C4-2B (cell line): ENCODE measurements around the gene NPIPB2.
"Not testable (repeated sequence)": the region's sequence is repeated elsewhere in the genome, so short reads cannot be mapped to it uniquely, and the experiment has no call there.

ENCODE experiments used
- CTCF ChIP-seq: fragments of 450-650 bp; conservative IDR thresholded peaks from 2 replicates; pipeline ENCODE4 v1.5.1; 2017; ENCODE audit warnings: mild to moderate bottlenecking
- ZFX ChIP-seq: fragments of 450-650 bp; IDR thresholded peaks from 2 replicates; pipeline ENCODE4 v1.6.1; 2017

GRCh38 chr16:11927350-11927749 is 14.5 kb downstream of the NPIPB2 start:
- not testable (repeated sequence) for TF ChIP-seq CTCF, ZFX
